ENCODE results near the gene TGM3.

Gene TGM3

GRCh38 chr20:2386516-2387179 is 90.8 kb downstream of the TGM3 start:
- H3K27ac ChIP-seq (replicated peaks; ENCODE audit: low read length) = no peak overlapping the region
- H2AK5ac ChIP-seq (ENCODE audit: low read depth, low read length) = no peak overlapping the region
- H3K14ac ChIP-seq (ENCODE audit: low read length) = peak overlapping the region; percentile 6
- no peak overlapping the region for H2AFZ ChIP-seq (ENCODE audit: low read length)
- no peak overlapping the region for H3K4me2 ChIP-seq (ENCODE audit: insufficient read depth, low read length, poor library complexity, severe bottlenecking)
- no peak overlapping the region for H2BK12ac ChIP-seq (ENCODE audit: low read length)
- H3K4me1 ChIP-seq (ENCODE audit: control insufficient read depth in 2 of 2, insufficient read depth in 1 of 2, low read depth in 1 of 2, low read length in 2 of 2) = no peaks in the 10 kb centered on the region
- no peak overlapping the region for H3K18ac ChIP-seq (ENCODE audit: low read length)
- no peak overlapping the region for H3K23ac ChIP-seq (ENCODE audit: low read depth, low read length, poor library complexity)
- H3K27me3 ChIP-seq (ENCODE audit: control insufficient read depth in 3 of 3, insufficient read depth in 3 of 3, low read depth in 1 of 3, low read length in 3 of 3) = peaks cover 0 to 4% (median 0%) of the 10 kb centered on the region in 3 experiments
- H3K4me3 ChIP-seq (ENCODE audit: low read length in 2 of 2) = no peak overlapping the region
- no peak overlapping the region for H4K91ac ChIP-seq (ENCODE audit: low read depth, low read length, poor library complexity)
- H3K9ac ChIP-seq (ENCODE audit: low read depth, low read length, poor library complexity) = no peak overlapping the region
- no peaks in the 10 kb centered on the region for H3K79me1 ChIP-seq (ENCODE audit: low read depth, low read length)
- H3K4ac ChIP-seq (ENCODE audit: low read length) = no peak overlapping the region
- no peak overlapping the region for H4K8ac ChIP-seq (ENCODE audit: low read depth, low read length)
- no peak overlapping the region for H2BK120ac ChIP-seq (ENCODE audit: low read depth, low read length)
- no peak for DNase-seq (ENCODE audit: low spot score)
- H2BK15ac ChIP-seq (ENCODE audit: low read length) = no peak overlapping the region
- no peak overlapping the region for H2BK5ac ChIP-seq (ENCODE audit: low read length)
- H3K36me3 ChIP-seq (replicated peaks in 1 of 2; ENCODE audit: control insufficient read depth in 2 of 2, insufficient read depth in 2 of 2, low read length in 2 of 2) = no peaks in the 10 kb centered on the region
- no CpG with 5 or more reads among the region's 5 CpGs for WGBS, 2 donors (ENCODE audit: extremely low coverage in 2 of 2, insufficient read length in 2 of 2, insufficient replicate concordance in 1 of 2)
- H3K9me3 ChIP-seq (replicated peaks in 1 of 2; ENCODE audit: control insufficient read depth in 2 of 2, insufficient read depth in 1 of 2, low read depth in 1 of 2, low read length in 2 of 2) = peaks cover 0 to 5% of the 10 kb centered on the region in 2 donors

- H3K4me1 ChIP-seq (ENCODE audit: control insufficient read depth in 2 of 2, insufficient read depth in 1 of 2, low read depth in 1 of 2, low read length in 2 of 2) = no peaks in the 10 kb centered on the region
- no CpG with 5 or more reads among the region's 2 CpGs for WGBS, 2 donors (ENCODE audit: extremely low coverage in 2 of 2, insufficient read length in 2 of 2, insufficient replicate concordance in 1 of 2)
- DNase-seq (ENCODE audit: low spot score) = peak; percentile 35
Observed at GRCh38 chr20:2387180-2387577, 91.4 kb downstream of the TGM3 start.

GRCh38 chr20:2387580-2387979 is 91.8 kb downstream of the TGM3 start:
- H3K23ac ChIP-seq (ENCODE audit: low read depth, low read length, poor library complexity) = no peak overlapping the region
- no CpG with 5 or more reads among the region's 4 CpGs for WGBS, 2 donors (ENCODE audit: extremely low coverage in 2 of 2, insufficient read length in 2 of 2, insufficient replicate concordance in 1 of 2)
- no peak overlapping the region for H3K14ac ChIP-seq (ENCODE audit: low read length)
- H2BK15ac ChIP-seq (ENCODE audit: low read length) = no peak overlapping the region
- no peak overlapping the region for H2BK5ac ChIP-seq (ENCODE audit: low read length)
- no peaks in the 10 kb centered on the region for H3K79me1 ChIP-seq (ENCODE audit: low read depth, low read length)
- no peak overlapping the region for H3K27ac ChIP-seq (replicated peaks; ENCODE audit: low read length)
- H4K91ac ChIP-seq (ENCODE audit: low read depth, low read length, poor library complexity) = no peak overlapping the region
- no peak overlapping the region for H2BK120ac ChIP-seq (ENCODE audit: low read depth, low read length)
- H3K4me1 ChIP-seq (ENCODE audit: control insufficient read depth in 2 of 2, insufficient read depth in 1 of 2, low read depth in 1 of 2, low read length in 2 of 2) = no peaks in the 10 kb centered on the region
- H3K36me3 ChIP-seq (replicated peaks in 1 of 2; ENCODE audit: control insufficient read depth in 2 of 2, insufficient read depth in 2 of 2, low read length in 2 of 2) = no peaks in the 10 kb centered on the region
- H3K9me3 ChIP-seq (replicated peaks in 1 of 2; ENCODE audit: control insufficient read depth in 2 of 2, insufficient read depth in 1 of 2, low read depth in 1 of 2, low read length in 2 of 2) = peaks cover 0 to 5% of the 10 kb centered on the region in 2 donors
- no peak overlapping the region for H2AFZ ChIP-seq (ENCODE audit: low read length)
- H3K18ac ChIP-seq (ENCODE audit: low read length) = no peak overlapping the region
- peaks cover 0 to 9% (median 0%) of the 10 kb centered on the region in 3 experiments for H3K27me3 ChIP-seq (ENCODE audit: control insufficient read depth in 3 of 3, insufficient read depth in 3 of 3, low read depth in 1 of 3, low read length in 3 of 3)
- H3K4me2 ChIP-seq (ENCODE audit: insufficient read depth, low read length, poor library complexity, severe bottlenecking) = no peak overlapping the region
- DNase-seq (ENCODE audit: low spot score) = no peak
- no peak overlapping the region for H2AK5ac ChIP-seq (ENCODE audit: low read depth, low read length)
- no peak overlapping the region for H4K8ac ChIP-seq (ENCODE audit: low read depth, low read length)
- no peak overlapping the region for H2BK12ac ChIP-seq (ENCODE audit: low read length)
- no peak overlapping the region for H3K9ac ChIP-seq (ENCODE audit: low read depth, low read length, poor library complexity)
- no peak overlapping the region for H3K4ac ChIP-seq (ENCODE audit: low read length)
- H3K4me3 ChIP-seq (ENCODE audit: low read length in 2 of 2) = no peak overlapping the region

More at GRCh38 chr20:2387180-2387577, 91.4 kb downstream of the TGM3 start:
- H4K91ac ChIP-seq (ENCODE audit: low read depth, low read length, poor library complexity) = no peak overlapping the region
- H2BK15ac ChIP-seq (ENCODE audit: low read length) = no peak overlapping the region
- no peak overlapping the region for H4K8ac ChIP-seq (ENCODE audit: low read depth, low read length)
- H3K23ac ChIP-seq (ENCODE audit: low read depth, low read length, poor library complexity) = no peak overlapping the region
- H3K14ac ChIP-seq (ENCODE audit: low read length) = no peak overlapping the region
- H3K36me3 ChIP-seq (replicated peaks in 1 of 2; ENCODE audit: control insufficient read depth in 2 of 2, insufficient read depth in 2 of 2, low read length in 2 of 2) = no peaks in the 10 kb centered on the region
- no peak overlapping the region for H3K18ac ChIP-seq (ENCODE audit: low read length)
- peaks cover 0 to 5% of the 10 kb centered on the region in 2 donors for H3K9me3 ChIP-seq (replicated peaks in 1 of 2; ENCODE audit: control insufficient read depth in 2 of 2, insufficient read depth in 1 of 2, low read depth in 1 of 2, low read length in 2 of 2)
- no peak overlapping the region for H2AK5ac ChIP-seq (ENCODE audit: low read depth, low read length)
- no peak overlapping the region for H3K4me2 ChIP-seq (ENCODE audit: insufficient read depth, low read length, poor library complexity, severe bottlenecking)
- H3K27ac ChIP-seq (replicated peaks; ENCODE audit: low read length) = no peak overlapping the region
- H2BK5ac ChIP-seq (ENCODE audit: low read length) = no peak overlapping the region
- H2BK120ac ChIP-seq (ENCODE audit: low read depth, low read length) = no peak overlapping the region
- no peak overlapping the region for H3K9ac ChIP-seq (ENCODE audit: low read depth, low read length, poor library complexity)
- no peak overlapping the region for H3K4ac ChIP-seq (ENCODE audit: low read length)
- H2BK12ac ChIP-seq (ENCODE audit: low read length) = no peak overlapping the region
- no peaks in the 10 kb centered on the region for H3K79me1 ChIP-seq (ENCODE audit: low read depth, low read length)
- no peak overlapping the region for H3K4me3 ChIP-seq (ENCODE audit: low read length in 2 of 2)
- peaks cover 0 to 7% (median 0%) of the 10 kb centered on the region in 3 experiments for H3K27me3 ChIP-seq (ENCODE audit: control insufficient read depth in 3 of 3, insufficient read depth in 3 of 3, low read depth in 1 of 3, low read length in 3 of 3)
- no peak overlapping the region for H2AFZ ChIP-seq (ENCODE audit: low read length)
